Nephron progenitor cell (in vitro differentiated cells): ENCODE measurements around the gene CCNL2.

Experiments
- DNase-seq: peaks from one replicate; pipeline ENCODE4 v3.0.0; 2021
- H3K27ac Mint-ChIP-seq: 2 replicates; pipeline ENCODE4 v1.8.0; 2021; ENCODE audit warnings: mild to moderate bottlenecking, moderate library complexity, mixed read lengths
- H3K27me3 Mint-ChIP-seq: 2 replicates; pipeline ENCODE4 v1.8.0; 2021; ENCODE audit warnings: mild to moderate bottlenecking, low read depth, mixed read lengths; ENCODE audit not compliant: poor library complexity
- H3K36me3 Mint-ChIP-seq: 2 replicates; pipeline ENCODE4 v1.8.0; 2021; ENCODE audit warnings: low read depth, mixed read lengths
- H3K4me1 Mint-ChIP-seq: 2 replicates; pipeline ENCODE4 v1.8.0; 2021; ENCODE audit warnings: mixed read lengths
- H3K4me3 Mint-ChIP-seq: 2 replicates; pipeline ENCODE4 v1.8.0; 2021; ENCODE audit warnings: mild to moderate bottlenecking, moderate library complexity, mixed read lengths
- H3K9me3 Mint-ChIP-seq: 2 replicates; pipeline ENCODE4 v1.8.0; 2021; ENCODE audit warnings: mild to moderate bottlenecking, moderate library complexity, mixed read lengths
- TF ChIP-seq, protein P1 (sequence below): fragments of 200-600 bp; sonication (generic); IDR thresholded peaks from 2 replicates; pipeline ENCODE4 v1.5.0; 2021; ENCODE audit warnings: antibody characterized with exemption

CCNL2 gene

DNA sequence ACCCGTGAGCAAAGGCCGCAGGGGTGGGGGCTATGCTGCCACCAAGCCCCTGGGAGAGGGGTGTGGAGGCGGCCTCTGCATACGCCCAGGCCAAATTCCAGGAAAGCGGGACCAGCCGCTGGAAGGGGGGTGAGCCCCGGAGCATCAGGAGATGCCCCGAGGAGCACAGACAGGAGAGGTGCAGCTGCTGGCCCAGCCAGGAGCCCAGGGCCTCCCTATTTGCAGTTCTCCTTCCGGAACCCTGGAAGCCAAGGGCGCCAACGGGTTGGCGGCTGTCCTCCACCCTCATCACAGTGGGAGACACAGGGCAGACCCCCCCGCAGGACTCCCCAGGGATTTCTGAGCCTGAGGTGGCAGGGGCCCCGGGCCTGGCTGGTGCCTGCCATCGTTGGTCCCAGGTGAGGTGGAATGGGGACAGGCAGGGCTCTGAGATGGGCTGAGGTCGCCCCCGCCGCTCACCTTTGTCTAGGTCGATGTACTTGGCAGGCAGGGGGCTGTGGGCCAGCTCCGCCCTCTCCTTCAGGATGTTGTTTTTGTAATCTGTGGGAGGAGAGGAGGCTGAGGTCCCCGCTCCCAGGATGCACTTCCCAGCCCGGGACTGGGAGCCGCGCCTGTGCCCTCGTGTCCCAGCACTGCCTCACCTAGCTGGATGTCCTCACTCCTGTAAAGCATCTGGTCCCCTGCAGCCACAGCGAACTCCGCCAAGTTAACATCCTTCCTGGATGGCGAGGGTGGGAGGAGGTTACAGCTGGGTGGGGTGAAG is 45.6 kb downstream of the CCNL2 start:
- H3K4me1 Mint-ChIP-seq = peaks cover 43% of the 10 kb centered on the region
- peak overlapping the region; percentile 18 for H3K4me3 Mint-ChIP-seq
- H3K9me3 Mint-ChIP-seq = no peaks in the 10 kb centered on the region
- H3K36me3 Mint-ChIP-seq = no peaks in the 10 kb centered on the region
- peaks cover 3% of the 10 kb centered on the region for H3K27me3 Mint-ChIP-seq
- TF ChIP-seq, protein P1, sequence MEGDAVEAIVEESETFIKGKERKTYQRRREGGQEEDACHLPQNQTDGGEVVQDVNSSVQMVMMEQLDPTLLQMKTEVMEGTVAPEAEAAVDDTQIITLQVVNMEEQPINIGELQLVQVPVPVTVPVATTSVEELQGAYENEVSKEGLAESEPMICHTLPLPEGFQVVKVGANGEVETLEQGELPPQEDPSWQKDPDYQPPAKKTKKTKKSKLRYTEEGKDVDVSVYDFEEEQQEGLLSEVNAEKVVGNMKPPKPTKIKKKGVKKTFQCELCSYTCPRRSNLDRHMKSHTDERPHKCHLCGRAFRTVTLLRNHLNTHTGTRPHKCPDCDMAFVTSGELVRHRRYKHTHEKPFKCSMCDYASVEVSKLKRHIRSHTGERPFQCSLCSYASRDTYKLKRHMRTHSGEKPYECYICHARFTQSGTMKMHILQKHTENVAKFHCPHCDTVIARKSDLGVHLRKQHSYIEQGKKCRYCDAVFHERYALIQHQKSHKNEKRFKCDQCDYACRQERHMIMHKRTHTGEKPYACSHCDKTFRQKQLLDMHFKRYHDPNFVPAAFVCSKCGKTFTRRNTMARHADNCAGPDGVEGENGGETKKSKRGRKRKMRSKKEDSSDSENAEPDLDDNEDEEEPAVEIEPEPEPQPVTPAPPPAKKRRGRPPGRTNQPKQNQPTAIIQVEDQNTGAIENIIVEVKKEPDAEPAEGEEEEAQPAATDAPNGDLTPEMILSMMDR = no peak
- DNase-seq = peak; percentile 31
- no peak overlapping the region for H3K27ac Mint-ChIP-seq

GRCh38 chr1:1352786-1353388 is 46.2 kb downstream of the CCNL2 start:
- no peak for DNase-seq
- Mint-ChIP-seq H3K36me3 (no peaks in the 10 kb centered on the region), H3K4me3 (peak overlapping the region; percentile 73), H3K4me1 (peaks cover 40% of the 10 kb centered on the region), H3K27ac (no peak overlapping the region), H3K9me3 (no peaks in the 10 kb centered on the region), H3K27me3 (peaks cover 3% of the 10 kb centered on the region)
- TF ChIP-seq, protein P1 = no peak

- TF ChIP-seq, protein P1 = no peak
- H3K9me3 Mint-ChIP-seq = no peaks in the 10 kb centered on the region
- peak overlapping the region; percentile 80 for H3K27ac Mint-ChIP-seq
- peaks cover 3% of the 10 kb centered on the region for H3K27me3 Mint-ChIP-seq
- peaks cover 42% of the 10 kb centered on the region for H3K4me1 Mint-ChIP-seq
- peak overlapping the region; percentile 73 for H3K4me3 Mint-ChIP-seq
- H3K36me3 Mint-ChIP-seq = no peaks in the 10 kb centered on the region
- DNase-seq = peak; percentile 61
Measured at GRCh38 chr1:1351511-1352427, 47.4 kb downstream of the CCNL2 start.

GRCh38 chr1:1349256-1350012 is 49.7 kb downstream of the CCNL2 start, which contains the start of gene DVL1:
Gene DVL1 (minus strand): TSS chr1:1349418. CDS start chr1:1349065, 353 bp downstream.
- DNase-seq = peak; percentile 81
- Mint-ChIP-seq H3K4me3 (peak within 1 kb of the TSS; percentile 82), H3K27ac (no peak within 1 kb of the TSS), H3K36me3 (no peaks in the 10 kb centered on the region), H3K27me3 (peaks cover 3% of the 10 kb centered on the region), H3K4me1 (peaks cover 45% of the 10 kb centered on the region), H3K9me3 (no peaks in the 10 kb centered on the region)
- TF ChIP-seq, protein P1 = peak; percentile 22

DNA sequence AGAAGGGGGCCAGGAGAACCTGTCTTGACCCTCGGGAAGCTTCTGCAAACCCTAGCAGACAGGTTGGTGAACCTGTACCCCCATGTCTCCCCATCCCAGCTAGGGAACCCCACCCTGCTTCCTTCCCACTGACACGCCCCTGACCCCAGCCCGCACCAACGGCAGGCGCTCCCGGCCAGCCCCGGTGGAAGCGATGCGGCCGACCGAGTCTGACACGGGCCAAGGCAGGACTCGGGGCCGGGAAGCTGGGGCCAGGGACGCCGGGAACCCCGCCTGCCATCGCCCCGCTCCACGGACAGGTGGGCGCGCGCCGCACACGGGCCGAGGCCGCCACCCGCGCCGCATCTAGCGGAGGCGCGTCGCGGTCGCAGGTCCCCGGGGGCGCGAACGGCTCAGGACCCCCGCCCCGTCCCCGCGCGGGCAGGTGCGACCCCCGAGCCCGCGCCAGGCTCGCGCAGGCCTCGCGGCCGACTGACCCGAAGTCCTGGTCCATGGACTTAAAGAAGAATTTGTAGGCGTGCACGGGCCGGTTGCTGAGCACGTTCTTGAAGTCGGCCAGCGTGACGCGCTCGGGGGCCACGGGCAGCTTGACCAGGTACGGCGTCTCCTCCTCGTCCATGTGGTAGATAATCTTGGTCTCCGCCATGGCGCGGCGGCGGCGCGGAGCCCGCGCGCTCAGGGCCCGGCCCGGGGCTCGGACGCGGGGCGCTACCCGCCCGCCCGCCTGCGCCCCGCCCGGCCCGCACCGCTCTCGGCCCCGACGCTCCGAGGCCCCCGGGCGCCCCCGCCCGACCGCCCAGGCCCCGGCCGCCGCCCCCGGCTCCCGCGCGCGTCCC is 50.5 kb downstream of the CCNL2 start:
- DNase-seq = peak; percentile 50
- TF ChIP-seq, protein P1 = no peak
- Mint-ChIP-seq H3K9me3 (no peaks in the 10 kb centered on the region), H3K4me3 (peak overlapping the region; percentile 82), H3K27me3 (peaks cover 3% of the 10 kb centered on the region), H3K27ac (no peak overlapping the region), H3K36me3 (no peaks in the 10 kb centered on the region), H3K4me1 (peaks cover 37% of the 10 kb centered on the region)
